HEK293T (cell line): ENCODE measurements around the gene YOD1.

Experiments used
- CTCF ChIA-PET: fragments of 350-600 bp; formaldehyde crosslinking; extraction: SDS; loops from one replicate; lab custom pipeline; 2021; ENCODE audit warnings: antibody characterized with exemption, inconsistent platforms; lab: Yijun Ruan, JAX
- POLR2A ChIA-PET: fragments of 350-600 bp; formaldehyde crosslinking; extraction: SDS; loops from one replicate; lab custom pipeline; 2020; ENCODE audit warnings: antibody characterized with exemption, inconsistent platforms; lab: Yijun Ruan, JAX
- DNase-seq: peaks from one replicate; pipeline ENCODE4 v3.0.0; 2012; ENCODE audit warnings: mixed read lengths; ENCODE audit errors: extremely low spot score
- ARNT ChIP-seq: fragments of 450-650 bp; IDR thresholded peaks from 2 replicates; pipeline ENCODE4 v1.6.1; 2017; ENCODE audit warnings: mild to moderate bottlenecking
- BHLHE40 ChIP-seq: fragments of 450-650 bp; IDR thresholded peaks from 2 replicates; pipeline ENCODE4 v1.6.1; 2016; ENCODE audit warnings: mild to moderate bottlenecking, moderate library complexity, borderline replicate concordance
- CTBP1 ChIP-seq: fragments of 450-650 bp; IDR thresholded peaks from 2 replicates; pipeline ENCODE4 v1.6.1; 2016; ENCODE audit warnings: borderline replicate concordance
- ELF4 ChIP-seq: fragments of 450-650 bp; IDR thresholded peaks from 2 replicates; pipeline ENCODE4 v1.6.1; 2017; ENCODE audit warnings: antibody characterized with exemption
- FOXA1 ChIP-seq: fragments of 450-650 bp; IDR thresholded peaks from 2 replicates; pipeline ENCODE4 v1.6.1; 2016; ENCODE audit warnings: mild to moderate bottlenecking
- FOXK2 ChIP-seq: fragments of 450-650 bp; IDR thresholded peaks from 2 replicates; pipeline ENCODE4 v1.6.1; 2016; ENCODE audit warnings: mild to moderate bottlenecking
- FOXM1 ChIP-seq: fragments of 450-650 bp; IDR thresholded peaks from 2 replicates; pipeline ENCODE4 v1.6.1; 2017; ENCODE audit warnings: mild to moderate bottlenecking, borderline replicate concordance
- HDGF ChIP-seq: fragments of 450-650 bp; IDR thresholded peaks from 2 replicates; pipeline ENCODE4 v1.6.1; 2017; ENCODE audit warnings: antibody characterized with exemption, borderline replicate concordance
- L3MBTL2 ChIP-seq: fragments of 450-650 bp; conservative IDR thresholded peaks from 2 replicates; pipeline ENCODE4 v1.6.1; 2016; ENCODE audit warnings: mild to moderate bottlenecking
- LEF1 ChIP-seq: fragments of 450-650 bp; IDR thresholded peaks from 2 replicates; pipeline ENCODE4 v1.6.1; 2017; ENCODE audit warnings: mild to moderate bottlenecking, borderline replicate concordance
- NFRKB ChIP-seq: fragments of 450-650 bp; IDR thresholded peaks from 2 replicates; pipeline ENCODE4 v1.6.1; 2016; ENCODE audit warnings: mild to moderate bottlenecking, moderate library complexity
- SP1 ChIP-seq: fragments of 450-650 bp; IDR thresholded peaks from 2 replicates; pipeline ENCODE4 v1.6.1; 2017
- SUZ12 ChIP-seq: fragments of 450-650 bp; IDR thresholded peaks from 2 replicates; pipeline ENCODE4 v1.6.1; 2016; ENCODE audit warnings: mild to moderate bottlenecking
- TARDBP ChIP-seq: fragments of 450-650 bp; IDR thresholded peaks from 2 replicates; pipeline ENCODE4 v1.6.1; 2016
- ZNF384 ChIP-seq: fragments of 450-650 bp; IDR thresholded peaks from 2 replicates; pipeline ENCODE4 v1.6.1; 2016
- TF ChIP-seq, protein P1 (sequence below): fragments of 450-650 bp; IDR thresholded peaks from 2 replicates; pipeline ENCODE4 v1.6.1; 2016

YOD1 gene

DNA sequence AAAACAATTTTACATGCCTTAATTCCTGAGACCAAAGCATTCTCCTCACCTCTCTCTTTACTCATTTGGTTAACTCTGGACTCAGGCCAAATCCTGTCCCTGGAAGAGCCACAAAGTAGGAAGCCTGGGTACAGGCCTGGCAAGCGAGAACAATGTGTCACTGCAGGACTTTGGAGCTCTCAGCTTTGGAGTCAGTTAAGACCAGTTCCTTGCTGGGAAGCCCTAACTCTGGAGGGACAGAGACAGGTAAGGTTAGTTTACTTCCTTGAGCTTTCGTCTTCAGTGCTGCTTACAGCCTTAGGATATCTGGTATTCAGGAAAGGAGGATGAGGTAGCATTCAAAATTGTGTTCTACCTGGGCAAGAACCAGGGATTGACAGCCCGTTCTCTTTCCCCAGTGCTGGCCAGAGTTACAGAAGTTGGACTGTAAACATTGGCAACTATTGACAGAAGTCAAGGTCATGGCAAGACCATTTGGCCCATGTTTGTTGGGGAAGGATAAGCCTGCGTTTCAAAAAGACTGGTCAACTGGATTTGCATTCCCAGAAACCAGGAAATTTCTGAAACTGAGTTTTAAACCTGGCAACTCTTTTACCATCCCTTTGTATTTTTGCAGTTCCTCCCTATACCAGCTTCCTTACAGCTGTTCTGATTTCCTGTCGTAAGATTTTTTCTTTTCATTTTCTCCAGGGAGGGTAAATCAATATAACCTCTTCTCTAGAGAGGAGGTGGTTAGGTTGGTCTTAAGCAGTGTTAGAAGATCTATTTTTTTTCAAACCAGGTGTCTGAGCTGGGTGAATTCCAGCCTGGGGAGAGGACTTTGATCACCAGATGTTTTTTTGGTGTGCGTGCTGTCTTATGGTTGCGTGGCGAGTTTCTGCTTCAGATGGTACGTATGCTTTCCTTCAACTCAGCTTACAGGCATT, 38.0 kb upstream of the YOD1 start, which contains the start of gene C4BPB:
C4BPB (plus strand) TSS at position 160 of the 926 bp plus-strand sequence; CDS start at position 832, 672 bp downstream.
- TF ChIP-seq CTBP1 (no peak), LEF1 (no peak), SP1 (no peak), HDGF (no peak), NFRKB (no peak), SUZ12 (no peak)
- TF ChIP-seq, protein P1, sequence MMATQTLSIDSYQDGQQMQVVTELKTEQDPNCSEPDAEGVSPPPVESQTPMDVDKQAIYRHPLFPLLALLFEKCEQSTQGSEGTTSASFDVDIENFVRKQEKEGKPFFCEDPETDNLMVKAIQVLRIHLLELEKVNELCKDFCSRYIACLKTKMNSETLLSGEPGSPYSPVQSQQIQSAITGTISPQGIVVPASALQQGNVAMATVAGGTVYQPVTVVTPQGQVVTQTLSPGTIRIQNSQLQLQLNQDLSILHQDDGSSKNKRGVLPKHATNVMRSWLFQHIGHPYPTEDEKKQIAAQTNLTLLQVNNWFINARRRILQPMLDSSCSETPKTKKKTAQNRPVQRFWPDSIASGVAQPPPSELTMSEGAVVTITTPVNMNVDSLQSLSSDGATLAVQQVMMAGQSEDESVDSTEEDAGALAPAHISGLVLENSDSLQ: no peak
- CTCF ChIA-PET: no interaction called here
- POLR2A ChIA-PET: no interaction called here
- DNase-seq: no peak

DNA sequence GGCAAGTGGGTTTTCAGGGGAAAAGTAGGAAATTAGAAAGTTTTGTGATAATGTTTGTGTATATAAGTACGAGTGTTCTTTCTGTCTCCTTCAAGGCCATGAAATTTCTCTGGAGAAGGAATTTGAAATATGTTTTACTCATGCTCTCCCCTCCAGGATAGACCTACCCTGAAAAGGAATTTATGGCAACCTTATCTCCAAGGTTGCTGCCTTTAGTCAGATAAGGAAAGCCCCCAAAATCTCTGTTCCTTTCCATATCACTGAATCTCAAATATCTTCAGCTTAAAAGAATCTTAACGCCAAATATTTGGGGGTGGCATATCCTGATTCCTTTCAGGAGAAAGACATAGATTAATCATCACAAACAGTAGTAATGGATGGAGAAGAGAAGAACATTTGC, 37.2 kb upstream of the YOD1 start:
- DNase-seq: no peak
- TF ChIP-seq FOXA1: no peak
- TF ChIP-seq FOXM1: no peak
- ChIA-PET CTCF (no interaction called here), POLR2A (no interaction called here)

DNA sequence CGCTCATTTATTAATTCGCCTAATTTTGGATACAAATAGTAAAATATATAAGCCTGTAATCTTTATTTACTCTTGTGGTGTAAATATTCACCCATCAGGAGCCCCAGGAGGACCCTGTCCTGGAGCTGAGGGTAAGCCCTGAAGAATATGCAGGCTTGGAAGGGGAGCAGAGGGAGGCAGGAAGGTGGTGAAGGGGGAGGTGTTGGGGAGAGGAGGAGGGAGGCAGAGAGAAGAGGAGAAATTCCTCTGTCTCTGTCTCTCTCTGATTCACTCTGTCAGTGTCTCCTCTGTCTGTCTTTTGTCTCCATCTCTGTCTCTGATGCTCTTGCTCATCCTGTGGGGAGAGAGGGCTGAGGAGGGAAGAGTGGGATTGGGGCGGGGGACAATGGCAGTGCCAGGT, 34.9 kb upstream of the YOD1 start:
- ChIA-PET CTCF (no interaction called here), POLR2A (no interaction called here)
- no peak for DNase-seq
- no peak for TF ChIP-seq FOXM1
- TF ChIP-seq TARDBP: no peak
- TF ChIP-seq NFRKB: no peak
- no peak for TF ChIP-seq CTBP1
- TF ChIP-seq, protein P1: no peak
- no peak for TF ChIP-seq FOXK2
- TF ChIP-seq ZNF384: no peak
- no peak for TF ChIP-seq L3MBTL2
- no peak for TF ChIP-seq ELF4
- no peak for TF ChIP-seq SP1
- no peak for TF ChIP-seq FOXA1
- TF ChIP-seq HDGF: no peak
- TF ChIP-seq SUZ12: no peak
- TF ChIP-seq LEF1: no peak
- no peak for TF ChIP-seq ARNT

DNA sequence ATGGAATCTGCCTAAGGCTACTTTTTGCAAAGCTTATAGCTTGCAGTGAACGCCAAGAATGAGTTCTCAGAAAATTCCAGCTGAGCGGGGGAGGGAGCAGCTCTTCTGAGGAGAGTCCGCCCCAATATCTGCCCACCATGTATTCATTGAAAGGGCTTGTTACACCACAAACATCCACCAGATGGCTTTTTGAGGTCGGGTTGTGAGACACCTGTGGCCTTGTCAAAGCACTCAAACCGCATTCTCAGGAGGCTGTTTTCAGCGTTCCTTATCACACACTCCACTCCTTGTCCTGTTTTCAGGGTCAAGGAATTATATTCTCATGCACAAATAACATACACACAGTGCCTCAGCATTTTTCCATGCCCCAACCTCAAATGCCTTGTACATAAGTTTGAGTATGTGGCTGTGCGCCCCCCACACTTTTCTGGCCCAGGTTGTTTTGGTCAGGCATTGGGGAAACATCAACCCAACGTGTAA, 33.7 kb upstream of the YOD1 start:
- CTCF ChIA-PET: interaction anchor here (1.0 to 1.4 kb wide), 2 partner anchors 172 to 320 kb away, joined by 3 to 9 read pairs; no protein-coding TSS in a partner anchor
- TF ChIP-seq, protein P1: no peak
- TF ChIP-seq ELF4: no peak
- no peak for TF ChIP-seq BHLHE40
- TF ChIP-seq FOXM1: no peak
- no peak for TF ChIP-seq CTBP1
- no peak for TF ChIP-seq ARNT
- TF ChIP-seq L3MBTL2: no peak
- TF ChIP-seq HDGF: no peak
- TF ChIP-seq SP1: no peak
- TF ChIP-seq SUZ12: no peak
- TF ChIP-seq TARDBP: no peak
- TF ChIP-seq LEF1: no peak
- TF ChIP-seq NFRKB: no peak
- no peak for TF ChIP-seq FOXK2
- TF ChIP-seq FOXA1: no peak
- no peak for TF ChIP-seq ZNF384
- peak; percentile 76 for DNase-seq
- POLR2A ChIA-PET: interaction anchor here (1.0 to 1.6 kb wide), 2 partner anchors 32 to 237 kb away, joined by 3 to 5 read pairs; partner anchors contain the start of genes CD55 and PFKFB2

DNA sequence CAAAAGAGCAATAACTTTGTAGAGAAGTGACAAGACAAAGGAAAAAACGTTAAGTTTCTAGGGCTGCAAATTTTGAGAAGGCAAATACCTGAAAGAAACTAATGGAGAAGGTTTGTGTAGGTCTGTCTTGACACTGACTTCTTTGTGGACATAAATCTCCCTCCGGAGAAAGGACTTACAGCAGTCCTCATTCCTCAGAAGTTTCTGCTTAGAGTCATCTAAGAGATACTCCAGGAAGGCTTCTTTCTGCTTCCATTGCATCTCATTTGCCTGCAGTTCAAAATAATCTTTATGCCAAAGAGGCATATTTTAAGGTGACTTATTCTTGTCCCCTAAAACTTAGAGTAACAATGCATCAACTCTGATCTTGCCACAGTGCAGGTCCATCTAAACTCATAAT, 33.2 kb upstream of the YOD1 start:
- ChIA-PET POLR2A (interaction anchor here (1.0 to 1.6 kb wide), 2 partner anchors 31 to 238 kb away, joined by 3 to 5 read pairs; partner anchors contain the start of genes CD55 and PFKFB2), CTCF (interaction anchor here (0.7 to 1.4 kb wide), 3 partner anchors 71 to 321 kb away, joined by 3 to 9 read pairs (median 4); no protein-coding TSS in a partner anchor)
- DNase-seq: no peak
- TF ChIP-seq ARNT (no peak), ELF4 (no peak), FOXM1 (no peak), FOXK2 (no peak), FOXA1 (no peak), SUZ12 (no peak), NFRKB (no peak), TARDBP (no peak), CTBP1 (no peak)
- TF ChIP-seq, protein P1: no peak
